Spleen (tissue), 7 donors: Measurements from ENCODE around the gene ARID1A.

Experiments
- CTCF ChIP-seq, 11 experiments: fragments of 200-600 bp in 7 of 11; fragments of 450-650 bp in 4 of 11; sonication (generic) in 4 of 11; IDR thresholded peaks in 8 of 11; conservative IDR thresholded peaks in 3 of 11; 1 replicate in 7 of 11; 2 replicates in 4 of 11; pipeline versions ENCODE4 v1.4.0 to v1.8.0; 2016 to 2021; ENCODE audit warnings: antibody characterized with exemption in 11 of 11, inconsistent platforms in 4 of 11, mild to moderate bottlenecking in 1 of 11
- POLR2AphosphoS5 ChIP-seq, 3 donors: sonication (generic); formaldehyde crosslinking; IDR thresholded peaks; one replicate each; pipeline ENCODE4 v1.5.1; 2017; ENCODE audit warnings: antibody characterized with exemption in 3 of 3
- donor health status: DM: no; HTN: no; CAD: no; lungs with moderate emphysema.
- donor health status: DM: no; HTN: no; CAD: no.
- donor health status: DM: no; HTN: no; CAD: no.

- TF ChIP-seq CTCF (IDR thresholded peaks at IDR 0.05 in 8 of 11, conservative IDR thresholded peaks at IDR 0.05 in 3 of 11) (no peak), POLR2AphosphoS5 (IDR thresholded peaks at IDR 0.05) (no peak)
Observed at GRCh38 chr1:26740023-26740634, 44.3 kb downstream of the ARID1A start.
